Gastroesophageal sphincter (tissue), 3 donors: ENCODE data around the gene NTN3.

Experiments
- POLR2A ChIP-seq, 2 donors: fragments of 450-650 bp; IDR thresholded peaks; one replicate each; pipeline ENCODE4 v1.6.1; 2017; ENCODE audit warnings: antibody characterized with exemption in 2 of 2, mild to moderate bottlenecking in 2 of 2, moderate library complexity in 1 of 2
- TF ChIP-seq, protein P1 (sequence below), 4 experiments: fragments of 200-600 bp in 2 of 4; fragments of 450-650 bp in 2 of 4; sonication (generic) in 1 of 4; IDR thresholded peaks; one replicate each; pipeline ENCODE4 v1.5.1; 2017 to 2019; ENCODE audit warnings: antibody characterized with exemption in 4 of 4, mild to moderate bottlenecking in 2 of 4, moderate library complexity in 2 of 4

DNA sequence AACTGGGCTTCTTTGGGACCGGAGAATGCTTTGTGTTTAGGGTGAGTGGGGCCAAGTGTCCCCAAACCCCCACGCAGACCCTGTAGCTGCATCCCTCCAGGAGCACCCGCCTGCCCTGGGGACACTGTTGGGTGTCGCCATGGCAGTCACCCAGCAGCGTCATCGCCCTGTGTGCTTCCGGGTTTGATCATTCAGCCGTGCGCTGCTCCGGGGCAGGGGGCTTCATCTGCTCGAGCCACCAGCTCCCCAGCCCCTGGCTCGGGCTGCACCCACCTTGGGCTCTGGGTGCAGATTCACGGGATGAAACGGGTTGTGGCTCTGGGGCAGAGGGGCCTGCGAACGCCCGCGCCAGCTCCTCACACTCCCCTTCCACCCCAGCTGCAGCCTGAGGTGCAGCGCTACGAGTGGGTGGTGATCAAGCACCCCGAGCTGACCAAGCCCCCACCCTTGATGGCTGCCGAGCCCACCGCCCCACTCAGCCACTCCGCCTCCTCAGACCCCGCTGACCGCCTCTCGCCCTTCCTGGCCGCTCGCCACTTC lies 28.9 kb downstream of the NTN3 start:
- TF ChIP-seq, protein P1, sequence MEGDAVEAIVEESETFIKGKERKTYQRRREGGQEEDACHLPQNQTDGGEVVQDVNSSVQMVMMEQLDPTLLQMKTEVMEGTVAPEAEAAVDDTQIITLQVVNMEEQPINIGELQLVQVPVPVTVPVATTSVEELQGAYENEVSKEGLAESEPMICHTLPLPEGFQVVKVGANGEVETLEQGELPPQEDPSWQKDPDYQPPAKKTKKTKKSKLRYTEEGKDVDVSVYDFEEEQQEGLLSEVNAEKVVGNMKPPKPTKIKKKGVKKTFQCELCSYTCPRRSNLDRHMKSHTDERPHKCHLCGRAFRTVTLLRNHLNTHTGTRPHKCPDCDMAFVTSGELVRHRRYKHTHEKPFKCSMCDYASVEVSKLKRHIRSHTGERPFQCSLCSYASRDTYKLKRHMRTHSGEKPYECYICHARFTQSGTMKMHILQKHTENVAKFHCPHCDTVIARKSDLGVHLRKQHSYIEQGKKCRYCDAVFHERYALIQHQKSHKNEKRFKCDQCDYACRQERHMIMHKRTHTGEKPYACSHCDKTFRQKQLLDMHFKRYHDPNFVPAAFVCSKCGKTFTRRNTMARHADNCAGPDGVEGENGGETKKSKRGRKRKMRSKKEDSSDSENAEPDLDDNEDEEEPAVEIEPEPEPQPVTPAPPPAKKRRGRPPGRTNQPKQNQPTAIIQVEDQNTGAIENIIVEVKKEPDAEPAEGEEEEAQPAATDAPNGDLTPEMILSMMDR (IDR thresholded peaks at IDR 0.05), result no peak
- TF ChIP-seq POLR2A (IDR thresholded peaks at IDR 0.05), result no peak
